ENCODE data around the gene TMEM135.

TMEM135 gene

DNA sequence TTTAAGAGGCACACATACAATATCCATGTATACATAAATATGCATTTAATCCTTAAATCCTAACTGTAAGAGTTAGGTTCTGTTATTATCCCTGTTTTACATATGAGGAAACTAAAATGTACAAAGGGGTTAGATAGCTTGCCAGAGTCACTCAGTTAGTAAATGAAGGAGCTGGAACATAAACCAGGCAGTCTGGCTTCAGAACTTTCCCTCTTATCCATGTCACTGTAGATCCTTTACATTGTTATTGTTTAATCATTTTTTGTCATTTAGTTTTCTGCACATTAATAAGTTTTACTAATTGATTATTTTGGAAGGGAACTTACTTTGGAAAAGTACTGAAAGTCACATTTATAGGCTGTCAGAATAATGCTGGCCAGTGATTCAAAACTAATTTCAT is 282.4 kb downstream of the TMEM135 start:
- no peak for DNase-seq

DNA sequence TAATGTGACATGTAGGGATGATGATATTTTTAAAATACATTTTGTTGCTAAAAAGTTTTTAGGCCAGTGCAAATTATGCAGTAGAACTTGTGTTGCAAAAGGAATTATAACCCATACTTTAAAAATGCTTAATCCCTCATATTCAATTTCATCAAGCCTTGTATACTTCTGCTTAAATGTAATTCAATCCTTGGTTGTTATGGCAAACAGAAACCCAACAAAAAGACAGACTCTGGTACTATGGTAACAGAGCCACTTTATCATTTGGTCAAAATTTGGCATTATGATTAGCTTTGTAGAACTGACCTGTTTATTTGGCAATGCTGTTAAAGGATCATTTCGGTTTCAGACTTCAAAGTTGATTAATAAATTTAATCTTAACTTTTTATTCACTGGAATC is 284.8 kb downstream of the TMEM135 start:
- DNase-seq = no peak

DNA sequence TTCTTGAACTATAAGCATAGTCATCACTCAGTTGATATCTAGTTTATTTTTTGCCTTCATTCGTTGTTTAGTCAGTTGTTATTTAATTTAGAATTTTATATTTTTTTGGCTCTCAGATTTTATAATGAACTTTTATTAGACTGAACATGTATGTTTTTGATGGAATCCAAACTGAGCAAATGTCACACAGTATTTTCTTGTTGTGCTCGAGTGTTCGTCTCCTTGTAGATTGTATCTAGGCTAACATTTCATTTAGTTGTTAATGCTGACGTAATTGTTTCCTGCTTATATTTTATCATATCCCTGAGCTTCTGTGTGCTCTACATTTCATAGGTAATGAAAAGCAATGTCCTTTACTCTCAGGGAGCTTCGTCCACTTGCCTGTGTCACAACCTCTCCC is 286.2 kb downstream of the TMEM135 start:
- DNase-seq = no peak

DNA sequence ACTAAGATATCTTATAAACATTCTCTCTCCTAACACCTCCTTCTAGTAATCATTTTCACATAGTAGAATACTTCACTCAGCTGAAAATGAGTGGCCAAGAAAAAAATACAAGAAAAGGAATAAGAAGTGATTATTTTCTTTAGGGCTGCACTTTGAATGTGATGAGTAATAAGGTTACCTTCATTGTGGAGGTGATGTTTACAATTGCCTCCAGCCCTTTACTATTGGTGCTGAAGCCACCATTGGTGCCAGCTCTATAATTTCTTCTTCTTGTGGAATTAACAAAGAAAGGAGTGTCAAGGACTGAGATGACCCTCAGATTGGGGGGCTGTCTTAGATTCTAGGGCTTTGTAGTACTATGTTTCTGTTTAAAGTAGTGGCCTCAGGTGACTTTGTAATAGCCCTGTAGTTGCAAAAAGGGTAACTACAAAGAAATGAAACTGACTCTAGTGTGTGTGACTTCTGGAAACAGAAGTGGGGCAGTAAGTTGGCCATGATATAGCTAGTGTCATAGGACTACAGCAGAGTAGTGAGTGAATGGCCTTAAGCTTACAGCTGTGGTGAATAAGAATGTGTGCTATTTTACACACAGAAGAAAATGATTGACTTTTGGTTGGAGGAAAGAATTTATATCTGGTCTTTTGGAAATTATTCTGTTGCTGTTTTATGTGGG is 287.2 kb downstream of the TMEM135 start:
- DNase-seq = no peak

DNA sequence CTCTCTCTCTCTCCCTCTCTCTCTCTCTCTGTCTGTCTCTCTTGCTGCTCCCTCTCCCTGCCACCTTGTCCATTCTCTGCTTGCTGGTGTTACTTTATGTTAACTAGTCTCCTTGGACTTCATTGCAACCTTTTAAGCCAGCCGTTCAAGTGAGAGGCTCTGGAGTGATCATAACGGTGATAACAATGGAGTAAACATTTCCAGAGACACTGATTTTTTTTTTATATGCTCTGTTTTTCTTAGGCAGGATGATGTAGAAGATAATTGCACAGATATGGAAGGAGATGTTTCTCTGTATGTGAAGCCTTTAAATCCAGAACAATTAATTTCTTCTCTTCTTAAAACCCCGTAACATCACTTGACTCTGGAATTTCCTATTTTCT is 287.7 kb downstream of the TMEM135 start:
- DNase-seq = no peak

DNA sequence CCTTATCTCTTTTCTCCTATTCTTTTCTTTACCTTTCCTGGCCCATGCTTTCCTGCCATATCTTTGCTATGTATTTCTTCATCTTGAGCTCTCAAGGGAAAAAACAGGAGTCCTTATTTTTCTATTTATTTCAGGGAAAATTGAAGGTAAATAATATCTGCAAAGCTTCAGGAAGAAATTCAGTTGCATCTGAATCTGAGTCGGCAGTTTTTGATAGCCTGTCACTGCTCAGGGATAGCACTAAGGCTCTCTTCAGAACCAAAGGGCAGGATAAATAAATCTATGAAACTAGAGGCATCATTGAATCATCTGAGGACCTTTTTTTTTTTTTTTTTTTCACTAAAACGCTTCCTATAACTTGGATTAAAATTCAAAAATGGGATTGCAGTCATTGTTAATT is 288.9 kb downstream of the TMEM135 start:
- DNase-seq = no peak

DNA sequence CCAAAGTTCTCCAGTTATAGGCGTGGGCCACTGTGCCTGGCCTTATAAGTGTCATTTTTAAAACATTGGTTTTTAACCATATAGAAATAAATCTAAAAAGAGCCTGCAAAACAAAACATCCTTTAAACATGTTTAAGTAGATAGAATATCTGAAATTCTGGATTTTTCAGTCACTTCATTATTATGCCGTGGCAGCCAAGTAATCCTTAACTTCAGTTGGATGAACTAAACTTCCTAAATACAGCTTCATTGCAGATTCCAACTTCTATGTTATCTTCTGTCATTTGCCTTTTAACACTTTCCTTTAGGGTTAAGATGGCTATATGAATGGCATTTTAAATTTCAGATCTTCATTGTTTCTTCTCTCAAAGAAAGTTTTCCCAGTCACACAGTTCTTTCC is 291.4 kb downstream of the TMEM135 start:
- no peak for DNase-seq

DNA sequence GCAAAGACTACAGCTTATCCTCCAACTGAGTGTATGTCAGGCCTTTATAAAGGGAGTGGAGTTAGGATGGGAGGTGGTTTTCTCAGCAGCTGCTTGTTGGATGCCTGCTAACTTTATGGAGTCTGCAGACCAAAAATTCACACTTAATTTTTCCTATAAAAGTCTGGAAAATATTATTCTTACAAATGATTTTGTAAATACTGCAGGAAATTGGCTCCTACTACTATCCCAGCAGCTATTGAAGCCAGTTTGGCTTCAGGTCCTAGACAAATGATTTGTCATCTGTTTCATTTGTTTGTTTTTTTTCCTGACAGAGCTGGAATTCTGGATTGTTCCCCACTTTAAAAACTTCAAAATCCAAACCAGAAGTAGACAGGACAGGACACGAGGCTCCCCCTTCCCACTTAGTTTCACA is 292.5 kb downstream of the TMEM135 start:
- DNase-seq = no peak

DNA sequence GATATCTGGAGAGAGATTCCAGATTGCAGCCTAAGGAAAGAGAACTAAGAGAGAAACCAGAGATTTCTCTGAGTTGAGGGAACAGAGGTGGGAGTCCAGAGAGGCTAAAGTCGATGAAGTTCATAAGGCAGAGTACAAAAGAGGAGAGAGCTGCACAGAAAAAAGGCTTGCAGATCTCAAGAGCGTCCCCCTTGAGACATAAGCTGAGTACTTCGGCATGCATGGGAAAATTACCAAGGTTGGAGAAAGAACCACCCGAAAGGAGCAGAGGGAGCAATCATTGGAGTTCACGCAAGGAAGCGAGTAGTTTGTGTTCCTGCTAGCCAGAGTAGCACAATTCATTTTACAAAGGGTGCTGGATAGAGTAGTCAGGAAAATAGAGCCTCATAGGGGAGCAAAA is 293.5 kb downstream of the TMEM135 start:
- no peak for DNase-seq

DNA sequence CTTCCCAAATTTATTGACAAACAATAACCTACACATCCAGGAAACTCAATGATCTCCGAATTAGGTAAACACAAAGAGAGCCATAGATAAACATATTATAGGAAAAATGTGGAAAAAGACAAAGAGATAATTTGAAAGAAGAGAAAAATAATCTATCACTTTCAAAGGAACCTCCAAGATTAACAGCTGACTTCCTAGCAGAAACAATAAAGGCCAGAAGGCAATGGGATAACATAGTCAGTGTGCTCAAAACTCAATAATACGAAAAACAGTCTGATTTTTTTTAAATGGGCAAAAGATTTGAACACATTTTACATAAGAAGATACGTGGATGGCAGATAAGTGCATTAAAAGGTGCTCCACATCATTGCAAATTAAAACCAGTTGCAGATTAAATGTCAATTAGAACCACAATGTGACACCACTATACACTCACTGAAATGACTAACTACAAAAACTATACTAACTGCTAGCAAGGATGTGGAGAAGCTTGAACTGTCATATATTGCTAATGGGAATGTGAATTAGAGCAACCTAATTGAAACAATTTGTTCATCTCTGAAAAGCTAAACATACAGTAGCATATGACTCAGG is 300.4 kb downstream of the TMEM135 start:
- no peak for DNase-seq

DNA sequence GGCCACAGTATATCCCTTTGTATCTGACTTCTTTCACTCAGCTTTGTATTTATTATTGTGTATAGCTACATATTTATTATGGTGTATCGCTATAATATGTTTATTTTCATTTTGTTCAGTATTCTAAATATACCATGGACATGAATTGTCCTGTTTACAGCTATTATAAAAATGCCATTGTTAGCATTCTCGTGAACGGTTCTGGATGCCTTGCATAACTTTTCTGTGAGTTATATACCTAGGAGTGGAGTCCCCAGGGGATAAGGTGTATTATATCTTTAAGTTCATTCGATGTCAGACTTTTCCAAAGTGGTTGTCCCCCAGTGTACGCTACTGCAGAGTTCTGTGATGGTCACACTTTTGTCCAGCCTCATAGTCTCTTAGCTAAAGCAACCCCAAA is 301.7 kb downstream of the TMEM135 start:
- DNase-seq = no peak

DNA sequence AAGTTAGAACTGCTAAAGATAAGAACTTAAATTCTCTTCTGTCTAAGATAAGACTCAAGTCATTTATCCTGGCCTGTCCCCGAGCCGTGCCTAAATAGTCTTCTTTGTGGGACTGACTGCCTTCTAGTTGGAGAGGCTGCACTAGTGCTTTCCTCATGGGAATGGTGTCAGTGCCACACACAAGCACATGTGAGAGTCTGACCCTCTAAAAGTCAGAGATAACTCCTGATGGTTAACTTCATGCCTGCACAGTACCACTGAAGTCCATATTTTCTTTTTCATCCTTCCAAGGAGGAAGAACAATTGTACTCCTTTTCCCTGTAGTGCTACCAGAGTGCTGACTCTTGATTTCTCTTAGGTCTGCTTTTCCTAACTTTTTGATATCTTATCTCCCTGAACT is 309.7 kb downstream of the TMEM135 start:
- DNase-seq = no peak

DNA sequence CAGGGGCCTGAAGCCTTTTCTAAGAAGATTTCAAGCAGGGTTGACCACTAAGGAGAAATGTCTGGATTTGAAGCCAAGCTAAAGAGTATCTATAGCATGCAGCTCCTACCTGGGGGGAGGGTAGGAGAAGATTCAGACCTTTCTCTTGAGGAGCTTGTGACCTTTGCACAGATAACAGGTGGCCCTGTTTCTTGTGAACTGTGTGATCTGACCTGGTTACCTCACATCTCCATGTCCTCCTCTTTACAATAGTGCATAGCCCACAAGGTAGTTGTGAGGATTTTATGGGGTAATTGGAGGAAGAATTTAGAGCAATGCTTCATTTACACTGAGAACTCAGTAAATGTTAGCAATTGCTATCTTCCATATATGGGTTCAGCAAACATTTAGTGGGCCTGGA is 310.1 kb downstream of the TMEM135 start:
- no peak for DNase-seq

DNA sequence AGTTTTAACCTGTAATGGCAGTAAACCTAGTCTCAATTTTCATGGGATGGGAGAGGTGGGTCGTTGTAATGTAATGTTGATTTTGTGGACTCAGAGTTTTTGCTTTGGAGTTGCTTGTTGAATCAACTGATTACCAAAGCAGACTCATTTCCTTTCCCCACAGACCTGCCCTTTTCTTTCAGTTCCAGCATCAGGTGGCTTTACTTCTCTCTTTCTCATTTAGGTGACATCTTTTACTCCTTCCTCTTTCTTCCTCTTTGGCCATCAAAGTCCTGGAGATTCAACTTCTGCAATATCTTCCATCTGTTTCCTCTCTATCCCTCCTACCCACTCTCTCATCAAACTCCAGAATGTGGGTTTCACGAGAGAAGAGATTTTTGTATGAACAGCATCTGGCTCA is 313.9 kb downstream of the TMEM135 start:
- DNase-seq = no peak

DNA sequence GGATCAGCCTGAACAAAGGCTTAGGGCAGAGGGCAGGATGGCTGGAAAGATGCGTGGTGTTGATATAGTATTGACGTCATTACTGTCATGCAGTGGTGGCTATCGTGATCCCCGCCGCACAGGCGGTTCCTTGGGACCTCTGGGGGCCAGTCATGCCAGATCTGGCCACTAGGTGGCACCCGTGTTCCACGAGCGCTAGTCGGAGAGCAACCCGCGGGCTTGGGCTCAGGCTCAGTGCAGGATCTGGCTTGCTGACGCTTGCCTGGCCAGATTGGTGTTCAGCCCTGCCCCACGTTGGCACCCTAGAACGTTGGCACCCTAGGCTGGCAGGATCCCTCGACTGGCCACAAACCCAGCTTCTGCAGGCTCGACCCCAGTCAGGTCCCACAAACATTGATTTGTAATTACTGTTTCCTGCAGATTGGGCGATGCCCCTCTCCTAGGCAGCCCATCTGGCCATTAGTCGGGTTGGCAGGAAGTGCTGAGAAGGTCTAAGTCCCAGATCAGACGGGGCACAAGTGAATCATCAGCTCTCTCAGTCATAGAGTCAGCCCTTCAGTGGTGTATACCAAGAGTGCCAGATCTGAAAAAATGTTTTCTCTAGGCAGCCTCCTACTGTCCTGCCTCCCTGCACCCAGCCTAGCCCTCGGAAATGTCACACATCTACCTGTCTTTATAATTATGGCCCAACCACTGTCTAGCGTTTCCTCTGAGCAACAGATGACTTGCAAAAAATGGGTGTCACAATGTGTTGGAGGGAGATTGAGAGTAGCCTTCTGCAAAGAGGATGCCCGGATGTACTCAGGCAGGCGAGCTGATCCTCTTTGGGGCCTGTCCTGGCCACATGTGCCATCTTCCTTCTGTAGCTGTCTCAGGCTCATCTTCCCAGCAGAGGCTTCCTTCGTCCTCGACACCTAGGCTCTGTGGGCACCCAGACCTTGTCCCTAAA is 315.3 kb downstream of the TMEM135 start:
- peak; percentile 67 for DNase-seq

DNA sequence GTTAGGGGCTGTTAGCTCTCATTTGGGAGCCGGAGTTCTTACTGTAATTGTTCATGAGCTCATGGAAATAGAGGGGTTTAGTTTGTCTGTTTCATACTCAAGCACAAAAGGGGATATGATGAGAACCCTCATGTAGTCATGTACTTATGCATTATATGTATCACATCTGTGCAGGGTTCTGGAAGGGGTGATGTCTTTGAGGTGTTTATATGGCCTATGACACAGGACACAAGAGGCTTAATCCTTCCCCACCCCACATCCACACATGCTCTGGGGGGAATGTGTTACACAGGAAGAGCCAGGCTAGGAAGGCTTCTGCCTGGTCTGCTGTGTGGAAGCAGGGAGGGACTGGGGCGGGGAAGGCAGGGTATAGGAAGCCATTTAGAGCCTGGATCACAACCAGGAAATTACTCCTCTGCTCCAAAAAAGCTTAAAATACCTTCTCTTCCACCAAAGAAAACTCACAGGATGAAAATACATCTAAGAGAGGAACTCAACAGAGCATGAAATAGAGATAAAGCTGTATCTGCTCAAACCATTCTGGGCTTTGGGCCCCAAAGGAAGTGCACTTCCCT is 316.1 kb downstream of the TMEM135 start:
- no peak for DNase-seq

DNA sequence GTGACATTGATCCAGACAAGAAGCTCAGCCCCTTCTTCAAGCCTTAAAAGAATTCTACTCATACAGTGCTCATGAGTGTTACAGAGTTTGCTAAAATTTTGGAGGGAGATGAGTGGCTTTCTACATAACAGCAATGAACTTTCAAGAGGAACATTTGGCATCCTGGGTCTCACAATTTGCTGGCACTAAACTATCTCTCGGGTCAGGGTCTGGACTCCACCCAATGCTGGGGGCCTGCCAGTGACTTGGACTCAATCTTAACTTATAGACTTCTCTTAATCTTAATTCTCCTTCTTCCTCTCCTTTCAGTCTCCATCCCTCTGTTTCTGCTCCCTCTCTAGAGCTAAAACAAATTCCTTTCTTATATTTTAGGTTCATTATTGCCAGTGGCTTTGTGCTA is 317.9 kb downstream of the TMEM135 start:
- DNase-seq = no peak

DNA sequence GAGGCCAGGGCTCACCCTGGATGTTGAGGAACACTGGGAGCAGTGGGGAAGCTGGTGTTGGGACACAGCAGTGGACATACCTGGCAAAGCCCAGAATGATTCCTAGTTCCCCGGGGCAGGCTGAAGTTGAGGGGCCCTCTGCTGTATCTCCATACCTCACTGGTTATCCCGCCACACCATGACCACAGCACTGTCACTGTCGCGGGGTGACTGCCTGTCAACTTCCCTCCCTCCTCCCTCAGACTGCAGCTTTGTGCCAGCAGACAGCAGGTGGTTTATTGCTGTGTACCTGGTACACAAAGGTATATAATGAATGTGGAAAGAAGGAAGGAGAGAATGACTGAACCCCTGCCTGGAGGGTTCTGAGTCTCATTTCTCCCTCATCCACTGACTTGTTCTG is 318.7 kb downstream of the TMEM135 start:
- no peak for DNase-seq

DNA sequence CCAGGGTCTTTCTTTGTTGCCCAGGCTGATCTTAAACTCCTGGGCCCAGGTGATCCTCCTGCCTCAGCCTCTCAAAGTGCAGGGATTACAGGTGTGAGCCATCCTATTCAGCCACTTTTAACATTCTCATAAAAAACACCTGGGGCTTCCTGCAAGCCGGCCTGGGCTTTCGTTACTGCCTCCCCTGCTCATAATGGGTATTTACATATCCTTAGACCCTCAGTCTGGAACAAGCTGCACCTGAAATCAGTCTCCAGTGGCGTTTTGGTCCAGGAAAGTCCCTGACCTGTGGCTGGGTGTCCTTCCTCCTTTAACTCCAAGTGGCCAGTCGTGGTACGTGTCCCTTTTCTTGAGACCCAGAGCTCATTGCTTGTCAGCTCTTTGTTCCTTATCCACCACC is 320.7 kb downstream of the TMEM135 start:
- DNase-seq = no peak

DNA sequence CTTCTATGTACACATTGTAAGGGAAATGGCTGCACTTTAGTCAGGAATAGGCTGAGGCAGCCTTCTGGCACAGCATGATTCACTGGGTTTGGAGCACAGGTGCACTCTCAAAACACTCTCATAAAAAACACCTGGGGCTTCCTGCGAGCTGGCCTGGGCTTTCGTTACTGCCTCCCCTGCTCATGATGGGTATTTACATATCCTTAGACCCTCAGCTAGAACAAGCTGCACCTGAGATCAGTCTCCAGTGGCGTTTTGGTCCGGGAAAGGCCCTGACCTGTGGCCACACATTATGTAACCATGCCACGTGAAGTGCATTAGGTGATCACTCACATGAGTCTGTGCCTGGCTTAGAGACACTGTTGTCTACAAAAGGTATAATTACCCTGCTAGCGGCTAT is 321.7 kb downstream of the TMEM135 start:
- no peak for DNase-seq

DNA sequence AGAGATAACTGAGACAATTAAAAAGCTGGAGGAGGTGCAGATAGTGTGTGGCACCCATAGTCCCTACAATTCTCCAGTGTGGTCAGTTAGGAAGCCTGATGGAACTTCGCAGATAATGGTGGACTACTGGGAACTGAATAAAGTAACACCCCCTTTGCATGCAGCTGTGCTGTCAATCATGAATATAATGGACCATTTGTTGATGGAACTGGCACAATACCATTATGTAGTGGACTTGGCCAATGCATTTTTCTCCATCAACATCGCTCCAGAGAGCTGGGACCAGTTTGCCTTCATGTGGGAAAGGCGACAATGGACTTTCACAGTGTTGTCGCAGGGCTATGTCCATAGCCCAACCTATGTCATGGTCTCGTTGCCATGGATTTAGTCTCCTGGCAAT is 324.2 kb downstream of the TMEM135 start:
- DNase-seq = no peak

DNA sequence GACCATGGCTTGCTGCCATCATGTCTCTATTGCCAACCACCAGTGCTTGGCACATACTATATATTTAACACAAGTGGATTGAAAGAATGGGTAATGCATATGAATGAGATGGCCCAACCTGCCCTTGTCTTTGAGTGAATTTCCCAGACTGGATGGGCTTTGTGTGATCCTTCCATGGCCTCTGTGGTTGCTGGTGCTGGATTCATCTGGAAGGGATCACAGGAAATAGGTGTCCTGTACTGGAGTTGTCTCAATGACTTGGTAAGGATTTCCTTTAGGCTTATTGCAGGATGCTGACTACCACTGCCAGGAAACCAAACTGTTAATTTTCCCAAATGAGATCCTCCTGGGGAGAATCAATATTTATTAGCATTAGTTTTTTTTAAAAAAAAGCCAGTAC is 328.6 kb downstream of the TMEM135 start:
- no peak for DNase-seq

DNA sequence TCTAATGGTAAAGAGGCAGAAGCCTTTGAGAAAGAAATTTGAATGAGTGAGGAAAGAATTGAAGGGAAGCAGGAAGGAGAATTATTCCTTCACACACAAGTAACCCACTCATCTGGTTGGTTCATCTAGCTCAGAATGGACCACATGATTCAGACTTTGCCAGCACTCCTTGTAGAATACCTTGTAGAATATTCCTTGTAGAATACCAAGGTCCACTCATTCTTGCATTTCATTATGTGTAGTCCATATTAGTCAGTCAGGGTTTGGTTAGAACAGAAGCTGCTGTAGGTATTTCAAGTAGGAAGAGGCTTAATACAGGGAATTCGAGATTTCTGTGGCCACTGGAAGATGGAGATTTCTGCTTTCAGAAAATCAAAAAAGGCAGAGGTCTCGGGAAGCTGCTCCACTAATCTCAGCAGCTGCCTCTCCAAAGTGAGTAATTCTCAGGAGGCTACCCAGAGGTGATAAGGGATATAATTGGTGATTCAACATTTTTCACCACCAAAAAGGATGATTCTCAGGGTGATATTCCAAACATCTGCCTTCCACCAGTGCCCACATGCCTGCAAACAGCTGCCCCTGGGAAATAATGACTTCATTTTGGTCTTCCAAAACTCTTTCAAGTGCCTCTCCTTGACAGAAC is 329.1 kb downstream of the TMEM135 start:
- no peak for DNase-seq

Data from CD4-positive, alpha-beta T cell treated with Interleukin-15 for 1 hour (primary cell).